NK-92 (cell line): ENCODE measurements around the gene NAIP.
"Not testable (repeated sequence)": the region's sequence is repeated elsewhere in the genome, so short reads cannot be mapped to it uniquely, and the experiment has no call there.

Experiments used
- DNase-seq: peaks from one replicate; lab custom pipeline; 2025; ENCODE audit not compliant: unreplicated experiment; lab: John Stamatoyannopoulos, UW

Gene NAIP, protein sequence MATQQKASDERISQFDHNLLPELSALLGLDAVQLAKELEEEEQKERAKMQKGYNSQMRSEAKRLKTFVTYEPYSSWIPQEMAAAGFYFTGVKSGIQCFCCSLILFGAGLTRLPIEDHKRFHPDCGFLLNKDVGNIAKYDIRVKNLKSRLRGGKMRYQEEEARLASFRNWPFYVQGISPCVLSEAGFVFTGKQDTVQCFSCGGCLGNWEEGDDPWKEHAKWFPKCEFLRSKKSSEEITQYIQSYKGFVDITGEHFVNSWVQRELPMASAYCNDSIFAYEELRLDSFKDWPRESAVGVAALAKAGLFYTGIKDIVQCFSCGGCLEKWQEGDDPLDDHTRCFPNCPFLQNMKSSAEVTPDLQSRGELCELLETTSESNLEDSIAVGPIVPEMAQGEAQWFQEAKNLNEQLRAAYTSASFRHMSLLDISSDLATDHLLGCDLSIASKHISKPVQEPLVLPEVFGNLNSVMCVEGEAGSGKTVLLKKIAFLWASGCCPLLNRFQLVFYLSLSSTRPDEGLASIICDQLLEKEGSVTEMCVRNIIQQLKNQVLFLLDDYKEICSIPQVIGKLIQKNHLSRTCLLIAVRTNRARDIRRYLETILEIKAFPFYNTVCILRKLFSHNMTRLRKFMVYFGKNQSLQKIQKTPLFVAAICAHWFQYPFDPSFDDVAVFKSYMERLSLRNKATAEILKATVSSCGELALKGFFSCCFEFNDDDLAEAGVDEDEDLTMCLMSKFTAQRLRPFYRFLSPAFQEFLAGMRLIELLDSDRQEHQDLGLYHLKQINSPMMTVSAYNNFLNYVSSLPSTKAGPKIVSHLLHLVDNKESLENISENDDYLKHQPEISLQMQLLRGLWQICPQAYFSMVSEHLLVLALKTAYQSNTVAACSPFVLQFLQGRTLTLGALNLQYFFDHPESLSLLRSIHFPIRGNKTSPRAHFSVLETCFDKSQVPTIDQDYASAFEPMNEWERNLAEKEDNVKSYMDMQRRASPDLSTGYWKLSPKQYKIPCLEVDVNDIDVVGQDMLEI (N-terminal part only)

DNA sequence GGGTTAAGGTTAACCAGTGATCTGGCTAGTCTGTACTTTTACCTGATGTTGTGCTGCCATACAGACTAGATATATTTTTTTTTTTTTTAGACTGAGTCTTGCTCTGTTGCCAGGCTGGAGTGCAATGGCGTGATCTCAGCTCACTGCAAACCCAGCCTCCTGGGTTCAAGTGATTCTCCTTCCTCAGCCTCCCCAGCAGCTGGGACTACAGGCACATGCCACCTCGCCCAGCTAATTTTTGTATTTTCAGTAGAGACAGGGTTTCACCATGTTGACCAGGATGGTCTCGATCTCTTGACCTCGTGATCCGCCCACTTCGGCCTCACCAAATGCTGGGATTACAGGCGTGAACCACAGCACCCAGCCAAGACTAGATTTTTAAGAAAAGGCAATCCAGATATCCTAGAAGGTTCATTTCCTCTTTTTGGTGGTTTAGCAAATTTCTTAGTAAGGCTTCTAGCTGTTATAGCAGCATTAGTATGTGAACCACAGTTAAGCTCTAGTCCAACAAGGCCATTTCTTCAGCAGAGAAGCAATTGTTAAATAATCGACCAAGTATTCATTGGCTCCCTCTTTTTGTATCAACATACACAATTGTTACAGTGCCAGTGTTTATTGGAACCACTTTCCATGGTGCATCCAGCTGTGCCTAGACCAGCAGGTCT, at the start of gene NAIP:
NAIP (minus strand) TSS at position 51 of the 665 bp plus-strand sequence. CDS start 12,424 bp downstream, outside the sequence.
- DNase-seq: not testable (repeated sequence)

DNA sequence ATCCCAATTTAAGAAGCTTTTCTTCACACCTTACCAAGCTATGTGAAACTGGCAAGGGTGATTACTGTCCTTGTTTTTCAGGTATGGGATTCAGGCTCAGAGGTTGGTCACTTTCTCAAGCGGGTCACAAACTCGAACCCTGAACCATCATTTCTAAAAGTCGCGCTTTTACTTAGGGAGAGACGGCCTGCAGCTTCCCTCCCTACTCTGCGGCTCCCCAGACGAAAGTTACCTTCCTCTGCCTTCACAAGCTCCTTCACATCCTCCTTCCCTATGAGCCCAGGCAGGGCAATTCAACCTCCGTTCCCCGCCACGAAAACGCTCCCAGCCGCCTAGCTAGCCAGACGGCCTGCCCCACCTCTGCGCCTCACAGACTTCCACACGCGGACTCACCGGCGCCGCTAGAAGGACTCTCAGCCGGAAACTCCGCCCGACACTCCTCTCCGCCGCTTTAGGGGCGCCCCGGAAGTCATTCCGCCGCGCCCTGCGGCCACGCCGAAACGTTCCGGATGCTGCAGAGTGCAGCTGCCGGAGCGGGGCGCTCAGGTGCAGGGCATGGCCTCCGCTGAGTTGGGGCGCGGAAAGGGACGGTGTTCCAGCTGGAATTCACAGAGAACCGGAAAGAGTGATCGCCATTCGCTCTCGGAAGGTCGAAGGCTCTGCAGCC, 42.3 kb upstream of the NAIP start, which contains the start of gene GTF2H2:
GTF2H2 (minus strand) TSS at position 415 of the 667 bp plus-strand sequence. CDS start 4,913 bp downstream, outside the sequence.
- not testable (repeated sequence) for DNase-seq

DNA sequence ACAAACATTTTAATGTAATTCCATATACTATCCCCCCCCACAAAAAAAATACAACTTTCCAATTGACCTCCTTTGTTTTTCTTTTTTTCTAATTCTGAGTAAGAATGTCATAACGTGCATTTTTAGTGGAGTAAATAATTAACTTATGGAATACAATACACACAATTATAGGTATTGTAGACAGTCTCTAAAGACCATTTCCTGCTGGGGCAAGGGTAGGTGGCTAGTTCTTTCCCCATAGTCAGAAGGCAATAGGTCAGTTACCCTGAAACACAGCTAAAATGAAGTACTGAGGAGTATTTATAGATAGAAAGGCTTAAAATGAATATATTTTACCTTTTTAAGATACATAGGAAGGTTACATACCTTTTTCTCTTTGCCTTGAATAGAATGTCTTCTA, 36.2 kb upstream of the NAIP start:
- not testable (repeated sequence) for DNase-seq

DNA sequence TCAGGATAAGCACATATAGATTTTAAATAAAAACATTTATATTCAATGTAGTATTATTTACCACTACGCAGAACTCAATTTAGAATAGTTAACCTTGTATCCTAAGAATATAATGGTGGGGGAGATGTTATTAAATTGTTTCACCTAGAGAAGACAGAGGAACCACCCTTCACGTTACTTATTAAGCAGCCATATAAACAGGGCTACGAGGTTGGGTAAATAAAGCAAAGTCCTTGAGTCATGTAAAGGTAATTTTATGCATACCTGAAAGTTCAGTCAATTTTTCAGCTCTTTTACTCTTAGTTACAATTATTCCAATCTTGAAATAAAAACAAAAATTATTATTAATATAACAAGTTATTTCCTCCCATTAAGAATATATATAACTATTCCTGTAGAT, 34.3 kb upstream of the NAIP start:
- not testable (repeated sequence) for DNase-seq

DNA sequence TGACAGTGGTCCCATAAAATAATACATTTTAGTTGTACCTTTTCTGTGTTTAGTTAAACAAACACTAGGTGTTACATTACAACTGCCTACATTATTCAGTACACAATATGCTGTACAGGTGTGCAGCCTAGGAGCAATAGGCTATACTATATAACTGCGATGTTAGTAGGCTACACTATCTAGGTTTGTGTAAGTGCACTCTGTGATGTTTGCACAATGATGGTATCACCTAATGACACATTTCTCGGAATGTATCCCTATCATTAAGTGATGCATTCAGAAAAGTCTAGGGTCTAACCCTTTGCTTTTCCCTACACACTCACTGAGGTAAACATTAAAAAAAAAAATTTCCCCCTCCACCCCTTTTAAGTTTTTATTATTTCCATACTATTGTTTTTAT, 19.7 kb upstream of the NAIP start:
- not testable (repeated sequence) for DNase-seq

DNA sequence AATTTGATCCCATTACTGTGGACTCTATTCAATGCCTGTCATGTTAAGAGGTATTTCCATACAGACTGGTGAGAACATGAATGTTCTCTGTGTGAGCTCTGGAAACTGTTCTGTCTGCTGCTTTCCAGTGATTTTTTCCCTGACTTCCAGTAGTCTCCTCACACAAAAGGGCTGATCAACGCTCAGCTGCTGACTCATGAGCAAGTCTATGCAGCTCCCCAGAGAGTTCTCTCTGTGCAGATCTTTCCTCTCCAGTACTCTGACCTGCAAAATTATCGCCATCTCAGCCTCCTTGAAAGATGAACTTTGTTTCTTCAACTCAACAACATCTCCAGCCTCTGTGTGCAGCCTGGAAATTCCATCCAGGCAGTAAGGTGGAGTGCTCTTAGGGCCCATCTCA, 19.0 kb upstream of the NAIP start:
- not testable (repeated sequence) for DNase-seq

DNA sequence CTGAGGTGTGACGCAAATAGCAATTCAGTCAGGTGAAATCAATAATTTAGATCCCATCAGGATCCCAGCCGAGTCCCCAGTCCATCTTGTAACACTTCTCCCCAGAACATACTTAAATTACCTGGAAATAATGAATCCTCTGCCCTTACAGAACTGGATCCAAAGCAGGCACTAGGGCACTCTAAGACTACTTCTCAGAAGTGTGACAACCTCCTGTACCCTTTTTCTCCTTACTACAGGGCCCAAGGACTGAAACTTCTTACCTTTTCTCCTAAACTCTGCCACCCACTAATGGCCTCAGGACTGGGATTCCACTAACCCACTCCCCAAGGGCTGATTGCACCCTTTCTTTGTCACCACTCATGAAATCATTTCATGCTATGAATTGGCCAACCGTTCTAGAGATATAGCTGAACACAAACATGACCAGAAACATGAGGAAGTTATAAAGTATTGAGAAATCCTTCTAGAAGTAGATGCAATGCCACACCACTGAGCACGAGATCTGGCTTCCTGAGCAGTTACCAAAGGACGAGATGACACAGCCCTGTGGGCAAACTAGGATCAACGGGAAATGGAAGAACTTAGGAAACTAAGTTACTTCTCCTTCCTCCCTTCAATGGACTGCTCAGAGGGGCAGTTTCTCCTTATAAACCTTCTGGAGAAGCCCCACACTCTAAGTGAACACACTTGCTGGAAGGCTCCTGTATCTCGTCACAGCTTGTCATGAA, 6.1 kb upstream of the NAIP start:
- not testable (repeated sequence) for DNase-seq

DNA sequence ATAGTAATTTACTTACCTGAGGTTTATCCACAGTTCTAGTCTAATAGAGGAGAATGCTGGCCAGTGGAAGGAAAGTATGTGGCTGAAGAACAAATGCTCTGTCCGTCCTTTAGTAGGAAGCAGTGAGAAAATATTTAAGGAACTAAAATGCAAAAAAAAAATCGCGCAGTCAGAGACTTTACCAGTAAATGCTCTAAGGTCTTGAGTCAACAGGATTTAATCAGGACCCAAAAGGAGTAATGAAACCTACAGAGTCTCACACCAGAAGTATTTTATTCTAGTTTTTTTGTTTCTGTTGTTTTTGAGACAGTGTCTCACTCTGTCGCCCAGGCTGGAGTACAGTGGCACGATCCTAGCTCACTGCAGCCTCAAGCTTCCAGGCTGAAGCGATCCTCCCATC, 4.5 kb downstream of the NAIP start:
- not testable (repeated sequence) for DNase-seq

DNA sequence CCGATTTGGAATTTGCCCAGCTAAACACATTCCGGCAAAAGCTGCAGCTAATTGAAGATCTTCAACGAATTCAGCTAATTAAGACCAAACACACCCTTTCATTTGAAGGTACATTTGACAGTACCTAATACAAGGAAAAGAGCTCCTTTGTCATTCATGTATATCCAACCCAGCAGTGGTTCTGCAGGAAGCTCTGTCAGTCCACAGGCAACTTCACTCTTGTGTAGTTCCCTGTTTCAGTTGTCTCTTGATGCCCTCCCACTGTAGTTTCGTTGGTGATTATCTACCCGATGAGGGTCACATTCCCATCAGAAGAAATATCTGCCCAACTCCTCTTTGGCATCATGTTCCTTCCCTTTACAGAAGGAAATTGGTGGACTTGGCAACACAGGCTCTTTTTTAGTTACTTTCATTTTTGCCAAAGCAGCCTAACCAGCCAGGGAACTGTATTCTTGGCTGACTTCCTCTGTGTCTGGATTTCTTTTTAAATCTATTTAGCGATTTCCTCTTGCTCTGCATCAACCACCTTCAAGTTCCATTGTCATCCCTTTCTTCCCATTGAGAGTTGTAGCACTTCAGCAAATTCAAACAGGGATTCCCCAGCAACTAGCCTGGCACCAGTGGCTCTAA, 6.6 kb downstream of the NAIP start:
- DNase-seq: not testable (repeated sequence)

DNA sequence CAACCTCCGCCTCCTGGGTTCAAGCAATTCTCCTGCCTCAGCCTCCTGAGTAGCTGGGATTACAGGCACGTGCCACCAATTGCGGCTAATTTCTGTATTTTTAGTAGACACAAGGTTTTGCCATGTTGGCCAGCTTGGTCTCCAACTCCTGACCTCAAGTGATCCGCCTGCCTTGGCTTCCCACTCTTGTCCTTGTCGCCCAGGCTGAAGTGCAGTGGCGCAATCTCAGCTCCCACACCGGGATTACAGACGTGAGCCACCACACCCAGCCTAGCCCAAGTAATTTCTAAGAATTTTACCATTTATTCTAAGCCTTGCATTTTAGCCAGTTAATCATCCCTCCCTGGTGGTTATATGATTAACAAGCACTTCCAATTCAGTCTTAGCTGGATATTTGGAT, 11.0 kb downstream of the NAIP start:
- no peak for DNase-seq

DNA sequence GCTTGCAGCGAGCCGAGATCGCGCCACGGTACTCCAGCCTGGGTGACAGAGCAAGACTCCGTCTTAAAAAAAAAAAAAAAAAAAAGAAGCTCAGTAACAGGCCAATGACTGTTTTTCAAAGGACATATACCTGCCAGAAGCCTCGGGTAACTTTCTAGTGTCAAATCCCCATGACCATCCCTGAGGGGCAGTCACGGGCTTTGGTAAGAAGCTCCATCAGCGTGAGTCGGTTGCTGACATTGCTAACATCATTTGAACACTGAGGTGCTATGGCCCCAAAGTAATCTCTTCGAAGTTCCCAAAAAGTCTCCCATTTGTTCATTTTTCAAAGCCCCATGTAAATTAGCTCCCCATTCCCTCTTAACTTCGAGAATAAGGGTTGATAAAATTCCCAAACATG, 11.6 kb downstream of the NAIP start:
- no peak for DNase-seq

DNA sequence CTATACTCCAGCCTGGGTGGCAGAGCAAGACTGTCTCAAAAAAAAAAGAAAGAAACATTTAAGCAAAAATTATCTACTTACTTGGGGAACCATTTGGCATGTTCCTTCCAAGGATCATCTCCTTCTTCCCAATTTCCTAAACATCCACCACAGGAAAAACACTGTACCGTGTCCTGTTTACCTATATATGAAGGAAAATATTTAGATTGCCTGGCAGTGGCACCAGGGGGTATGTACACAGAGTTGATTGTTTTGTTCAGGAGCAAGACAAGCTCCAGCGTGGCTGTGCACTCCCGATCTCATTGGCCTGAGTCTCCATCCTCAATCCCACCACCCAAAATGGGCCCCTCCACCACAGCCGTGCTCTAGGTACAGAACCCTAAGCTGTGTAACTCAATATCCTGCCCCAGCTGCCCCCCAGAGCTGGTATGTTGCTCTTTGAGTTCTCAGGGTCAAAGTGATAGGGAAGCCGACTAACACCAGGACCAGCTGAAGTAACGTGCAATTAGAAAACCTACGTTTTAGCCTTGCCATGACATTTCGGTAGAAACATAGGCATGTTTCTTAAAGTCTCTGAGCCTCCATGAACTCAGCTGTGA, 13.8 kb downstream of the NAIP start:
- no peak for DNase-seq

DNA sequence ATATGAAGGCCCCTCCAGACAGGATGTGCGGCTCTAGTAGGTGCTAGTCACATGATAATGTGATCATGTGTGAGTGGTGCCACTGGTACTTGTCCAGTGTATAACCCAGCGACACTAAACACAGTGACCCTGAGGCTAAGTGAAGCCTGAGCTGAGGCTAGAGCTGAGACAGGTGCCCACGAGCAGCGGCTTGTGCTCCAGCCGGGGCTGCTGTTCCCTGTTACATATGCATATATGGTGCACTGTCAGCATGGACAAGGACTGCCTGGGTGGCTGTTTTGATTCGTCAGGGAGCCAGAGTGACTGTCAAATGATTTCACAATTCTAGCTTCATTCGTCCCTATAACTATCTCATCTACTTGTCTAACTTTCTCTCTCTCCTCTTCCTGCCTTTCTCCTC, 18.2 kb downstream of the NAIP start:
- not testable (repeated sequence) for DNase-seq

DNA sequence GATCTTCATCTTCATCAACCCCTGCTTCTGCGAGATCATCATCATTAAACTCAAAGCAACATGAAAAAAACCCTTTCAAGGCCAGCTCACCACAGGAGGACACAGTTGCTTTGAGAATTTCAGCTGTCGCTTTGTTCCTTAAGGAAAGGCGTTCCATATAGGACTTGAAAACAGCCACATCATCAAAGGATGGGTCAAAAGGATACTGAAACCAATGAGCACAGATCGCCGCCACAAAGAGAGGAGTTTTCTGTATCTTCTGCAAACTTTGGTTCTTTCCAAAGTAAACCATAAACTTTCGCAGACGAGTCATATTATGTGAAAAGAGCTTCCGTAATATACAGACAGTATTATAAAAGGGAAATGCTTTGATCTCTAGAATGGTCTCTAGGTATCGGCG, 40.3 kb downstream of the NAIP start:
- DNase-seq: not testable (repeated sequence)

DNA sequence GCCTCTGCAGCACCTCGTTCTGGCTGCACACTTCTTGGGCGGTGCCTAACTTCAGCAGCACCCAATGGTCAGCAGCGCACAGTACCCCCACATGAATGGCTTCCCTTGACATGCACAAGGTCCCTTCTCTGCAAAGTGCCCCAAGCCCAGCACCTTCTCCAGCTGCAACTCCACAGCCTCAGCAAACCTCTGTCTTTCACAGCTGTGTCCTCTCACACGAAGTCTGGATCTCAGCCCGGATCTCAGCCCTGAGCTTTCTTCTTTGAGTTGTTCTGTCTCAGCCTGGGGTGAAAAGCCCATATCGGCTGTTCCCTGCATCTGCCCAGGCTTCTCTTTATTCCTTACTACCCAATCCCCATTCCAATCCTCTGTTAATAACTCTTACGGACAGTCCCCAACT, 57.9 kb downstream of the NAIP start:
- DNase-seq: not testable (repeated sequence)

DNA sequence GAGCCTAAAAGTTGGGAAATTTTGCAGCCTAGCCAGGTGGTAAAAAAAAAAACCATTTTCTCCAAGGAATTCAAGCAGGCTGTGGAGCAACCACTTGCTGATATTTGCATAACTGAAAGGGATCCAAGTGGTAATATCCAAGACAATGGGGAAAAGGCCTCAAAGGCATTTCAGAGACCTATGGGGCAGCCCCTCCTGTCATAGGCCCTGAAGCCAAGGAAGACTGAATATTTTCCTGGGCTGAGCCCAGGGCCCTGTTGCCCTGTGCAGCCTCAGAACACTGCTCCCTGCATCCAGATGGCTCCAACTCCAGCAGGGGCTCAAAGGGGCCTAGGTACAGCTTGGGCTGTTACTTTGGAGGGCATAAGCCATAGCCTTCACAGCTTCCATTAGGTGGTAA, 60.6 kb downstream of the NAIP start:
- DNase-seq: not testable (repeated sequence)

DNA sequence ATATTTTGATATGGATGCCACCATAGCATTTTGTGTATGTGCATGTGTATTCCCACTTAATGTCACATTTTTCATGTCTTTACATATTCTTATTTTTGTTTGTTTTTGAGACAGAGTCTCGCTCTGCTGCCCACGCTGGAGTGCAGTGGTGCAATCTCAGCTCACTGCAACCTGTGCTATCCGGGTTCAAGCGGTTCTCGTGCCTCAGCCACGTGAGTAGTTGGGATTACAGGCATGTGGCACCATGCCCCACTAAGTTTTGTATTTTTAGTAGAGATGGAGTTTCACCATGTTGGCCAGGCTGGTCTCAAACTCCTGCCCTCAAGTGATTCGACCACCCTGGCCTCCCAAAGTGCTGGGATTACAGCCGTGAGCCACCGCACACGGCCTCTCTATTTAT, 72.1 kb downstream of the NAIP start:
- not testable (repeated sequence) for DNase-seq

DNA sequence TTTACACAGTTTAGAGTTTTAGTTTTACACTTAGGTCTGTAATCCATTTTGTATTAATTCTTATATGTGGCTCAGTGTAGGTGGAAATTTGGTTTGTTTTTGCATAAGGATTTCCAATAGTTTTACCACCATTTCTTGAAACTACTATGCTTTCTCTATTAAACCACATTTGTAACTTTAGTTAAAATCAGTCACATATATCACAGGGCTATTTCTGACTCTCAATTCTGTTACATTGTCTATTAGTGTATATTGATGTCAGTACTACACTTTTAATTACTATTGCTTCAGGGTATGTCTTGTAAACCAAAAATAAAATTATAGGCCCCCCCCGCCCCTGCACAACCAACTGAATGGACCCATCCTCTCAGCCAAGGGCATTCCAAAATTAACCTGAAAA, 92.6 kb downstream of the NAIP start:
- DNase-seq: not testable (repeated sequence)
